Upper lobe of right lung (tissue), 1 donor: ENCODE data around the gene KCNT1. TPM values are rescaled to one million over a fixed set of nuclear protein-coding genes. Genes with fewer than 3 reads are reported as not detected.

Source experiments
- ATAC-seq: fragments of 200-7000 bp; cut with Tn5 transposase; one replicate; pipeline ENCODE4 v1.9.1; 2020; ENCODE audit warnings: mild to moderate bottlenecking, moderate library complexity
- DNase-seq: peaks from one replicate; pipeline ENCODE4 v3.0.0-alpha.2; 2020
- H3K27ac ChIP-seq: fragments of 200-600 bp; one replicate; pipeline ENCODE4 v1.8.0; 2022
- H3K27me3 ChIP-seq: fragments of 200-600 bp; one replicate; pipeline ENCODE4 v1.8.0; 2022; ENCODE audit warnings: mild to moderate bottlenecking
- H3K36me3 ChIP-seq: fragments of 200-600 bp; one replicate; pipeline ENCODE4 v1.8.0; 2022
- H3K4me1 ChIP-seq: fragments of 200-600 bp; one replicate; pipeline ENCODE4 v1.8.0; 2022
- H3K4me3 ChIP-seq: fragments of 200-600 bp; one replicate; pipeline ENCODE4 v1.8.0; 2022; ENCODE audit warnings: mild to moderate bottlenecking
- H3K9me3 ChIP-seq: fragments of 200-600 bp; one replicate; pipeline ENCODE4 v1.8.0; 2022
- CTCF ChIP-seq: fragments of 200-600 bp; IDR thresholded peaks from one replicate; pipeline ENCODE4 v1.8.0; 2022; ENCODE audit warnings: antibody characterized with exemption
- intact Hi-C: fragments of 100-400 bp; cut with DNase I; formaldehyde crosslinking; loops from one replicate; pipeline ENCODE4 v1.11.0; 2022
- total RNA-seq: library from RNA; stranded (reverse); fragmentation: NEBNext Ultra II Directional; extraction: Animal tissue kit (Norgen Biotek cat#: 25700); gene quantifications from one replicate; pipeline ENCODE4 v1.2.1, GENCODE V29; 2021
- donor health status: DM: no; HTN: yes; CAD: no; lungs with severe emphysema.

Gene KCNT1
- total RNA-seq, 1 donor from 2014 or later = 0.29 TPM

DNA sequence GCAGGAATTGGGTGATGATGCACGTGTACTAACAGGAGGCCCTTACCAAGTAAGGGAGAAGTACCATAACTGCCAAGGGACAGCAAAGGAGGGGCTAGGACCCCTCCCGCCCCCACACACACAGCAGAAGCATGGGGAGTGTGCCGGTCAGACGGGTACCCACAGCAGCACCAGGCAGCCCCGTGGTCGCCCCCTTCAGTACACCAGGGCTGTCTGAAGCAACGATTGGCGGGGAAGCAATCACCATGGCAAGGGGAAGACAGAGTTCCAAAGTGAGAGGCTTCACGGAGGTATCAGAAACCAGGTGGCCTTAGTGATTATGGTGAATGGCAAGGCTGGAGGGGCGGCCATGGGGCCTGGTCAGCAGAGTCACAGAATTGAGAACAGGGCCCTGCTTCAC, 133.1 kb downstream of the KCNT1 start:
- Histone ChIP-seq H3K36me3 (no peaks in the 10 kb centered on the region), H3K4me1 (no peaks in the 10 kb centered on the region), H3K27ac (no peak overlapping the region), H3K4me3 (no peak overlapping the region), H3K27me3 (no peaks in the 10 kb centered on the region), H3K9me3 (no peaks in the 10 kb centered on the region)
- intact Hi-C loops = no loop called here
- ATAC-seq (peak; percentile 33), DNase-seq (peak; percentile 39)
- TF ChIP-seq CTCF = no peak

GRCh38 chr9:135839516-135839915, 137.5 kb downstream of the KCNT1 start:
- ATAC-seq = no peak
- no peak for DNase-seq
- Histone ChIP-seq H3K36me3 (peaks cover 9% of the 10 kb centered on the region), H3K4me3 (no peak overlapping the region), H3K4me1 (no peaks in the 10 kb centered on the region), H3K27ac (no peak overlapping the region), H3K9me3 (no peaks in the 10 kb centered on the region), H3K27me3 (no peaks in the 10 kb centered on the region)
- intact Hi-C loops = no loop called here
- TF ChIP-seq CTCF = no peak

DNA sequence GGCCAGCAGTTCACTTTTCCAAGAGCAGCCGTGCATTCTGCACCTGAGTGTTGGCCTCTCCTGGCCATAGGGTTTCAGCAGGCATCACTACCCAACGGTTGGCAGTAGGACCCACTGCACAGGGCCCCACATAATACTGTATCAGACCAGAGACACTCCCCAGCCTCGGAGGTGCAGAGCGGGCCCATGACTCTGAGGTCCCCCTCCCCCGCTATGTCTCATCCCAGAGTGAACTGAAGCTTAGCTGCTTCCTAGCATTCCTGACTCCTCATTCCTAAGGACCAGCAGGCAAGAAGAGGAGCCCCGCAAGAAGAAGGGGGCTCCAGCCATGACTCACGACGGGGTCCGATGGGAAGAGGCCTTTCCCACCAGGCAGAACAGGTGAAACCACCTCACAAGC, 138.1 kb downstream of the KCNT1 start:
- intact Hi-C loops = no loop called here
- no peak for ATAC-seq
- peaks cover 9% of the 10 kb centered on the region for H3K36me3 ChIP-seq
- TF ChIP-seq CTCF = no peak
- H3K27ac ChIP-seq = no peak overlapping the region
- H3K9me3 ChIP-seq = no peaks in the 10 kb centered on the region
- DNase-seq = no peak
- H3K27me3 ChIP-seq = no peaks in the 10 kb centered on the region
- H3K4me3 ChIP-seq = no peak overlapping the region
- no peaks in the 10 kb centered on the region for H3K4me1 ChIP-seq

GRCh38 chr9:135840539-135840938, 138.6 kb downstream of the KCNT1 start:
- TF ChIP-seq CTCF = no peak
- no peaks in the 10 kb centered on the region for H3K4me1 ChIP-seq
- DNase-seq = no peak

More at GRCh38 chr9:135840539-135840938, 138.6 kb downstream of the KCNT1 start:
- peaks cover 9% of the 10 kb centered on the region for H3K36me3 ChIP-seq
- ATAC-seq = no peak
- no peak overlapping the region for H3K27ac ChIP-seq
- H3K27me3 ChIP-seq = no peaks in the 10 kb centered on the region
- no peak overlapping the region for H3K4me3 ChIP-seq
- H3K9me3 ChIP-seq = no peaks in the 10 kb centered on the region
- intact Hi-C loops = no loop called here

Other genes with a start within 250 kb of the KCNT1 start
- gene PPP1R26, start 222.4 kb upstream of the KCNT1 start, total RNA-seq = 27.5 TPM
- gene MRPS2, start 201.5 kb upstream of the KCNT1 start, total RNA-seq = 23.0 TPM
- gene LCN1, start 180.7 kb upstream of the KCNT1 start, total RNA-seq = not detected
- not detected for gene OBP2A, start 156.1 kb upstream of the KCNT1 start, total RNA-seq
- gene PAEP, start 140.4 kb upstream of the KCNT1 start, total RNA-seq = not detected
- not detected for gene GLT6D1, start 62.6 kb upstream of the KCNT1 start, total RNA-seq
- not detected for gene LCN9, start 38.9 kb upstream of the KCNT1 start, total RNA-seq
- gene SOHLH1, start 2.7 kb upstream of the KCNT1 start, total RNA-seq = not detected
- gene CAMSAP1, start 205.4 kb downstream of the KCNT1 start, total RNA-seq = 26.5 TPM